HG02870 (cell line): ENCODE data around the gene PPFIA3.
"Not testable (repeated sequence)": the region's sequence is repeated elsewhere in the genome, so short reads cannot be mapped to it uniquely, and the experiment has no call there.

Source experiments
- ATAC-seq: cut with Tn5 transposase; IDR thresholded peaks from one replicate; pipeline ENCODE4 v1.9.1; 2021; ENCODE audit warnings: mild to moderate bottlenecking, moderate library complexity; ENCODE audit not compliant: unreplicated experiment

The PPFIA3 gene

DNA sequence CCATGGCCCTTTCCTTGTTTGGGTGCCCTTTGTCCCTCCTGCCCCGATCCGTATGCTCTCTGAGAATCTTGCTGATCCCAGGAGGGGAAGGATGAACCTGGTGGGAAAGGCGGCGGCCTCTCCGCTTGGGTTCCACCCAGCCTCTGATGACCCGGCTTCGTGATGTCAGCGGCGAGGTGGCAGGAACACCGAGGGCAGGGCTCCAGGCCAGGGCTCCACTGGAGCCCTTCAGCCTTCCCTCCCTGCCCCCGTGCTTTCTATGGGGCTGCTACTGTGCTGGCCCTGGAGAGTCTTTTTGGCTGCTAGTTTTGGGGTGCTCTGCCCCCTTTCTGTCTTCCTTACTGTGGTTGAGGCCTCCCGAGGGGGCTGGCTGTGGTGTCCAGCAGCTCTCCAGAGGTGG lies 17.0 kb upstream of the PPFIA3 start:
- no peak for ATAC-seq

DNA sequence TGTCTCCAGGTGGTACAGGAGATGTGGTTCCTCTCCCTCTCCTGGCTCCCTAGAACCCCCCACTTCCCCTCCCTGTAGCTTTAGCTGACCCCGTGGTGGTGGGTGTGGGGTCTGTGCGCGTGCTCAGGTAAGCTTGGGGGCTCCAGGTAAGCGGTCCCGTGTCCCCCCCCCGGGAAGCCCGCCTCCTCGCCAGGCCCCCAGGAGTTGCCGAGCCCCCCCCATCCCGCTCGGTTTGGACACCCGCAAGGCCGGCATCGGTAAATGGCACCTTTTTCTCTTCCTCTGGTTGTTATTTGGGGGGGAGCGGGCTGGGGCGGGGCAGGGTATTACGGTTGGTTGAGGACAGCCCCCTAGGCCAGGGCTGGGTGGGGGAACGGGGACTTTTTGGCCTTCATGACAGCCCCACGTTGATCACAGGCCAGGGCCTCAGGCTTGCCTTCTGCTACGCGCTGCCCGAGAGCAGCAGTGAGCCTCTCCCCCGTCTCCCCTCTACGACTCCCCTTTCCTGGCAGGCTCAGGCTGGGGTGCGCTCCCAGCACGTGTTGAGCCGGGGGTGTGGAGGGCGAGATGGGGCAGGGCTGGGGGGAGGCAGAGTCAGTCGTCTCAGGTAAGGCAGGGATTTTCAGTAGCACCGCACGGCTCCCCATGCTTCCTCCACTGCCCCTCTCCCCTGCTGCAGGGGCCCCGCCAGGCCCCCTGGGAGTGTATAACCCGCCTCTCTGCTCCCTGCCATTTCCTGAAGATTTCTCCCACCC lies 15.8 kb upstream of the PPFIA3 start:
- no peak for ATAC-seq

DNA sequence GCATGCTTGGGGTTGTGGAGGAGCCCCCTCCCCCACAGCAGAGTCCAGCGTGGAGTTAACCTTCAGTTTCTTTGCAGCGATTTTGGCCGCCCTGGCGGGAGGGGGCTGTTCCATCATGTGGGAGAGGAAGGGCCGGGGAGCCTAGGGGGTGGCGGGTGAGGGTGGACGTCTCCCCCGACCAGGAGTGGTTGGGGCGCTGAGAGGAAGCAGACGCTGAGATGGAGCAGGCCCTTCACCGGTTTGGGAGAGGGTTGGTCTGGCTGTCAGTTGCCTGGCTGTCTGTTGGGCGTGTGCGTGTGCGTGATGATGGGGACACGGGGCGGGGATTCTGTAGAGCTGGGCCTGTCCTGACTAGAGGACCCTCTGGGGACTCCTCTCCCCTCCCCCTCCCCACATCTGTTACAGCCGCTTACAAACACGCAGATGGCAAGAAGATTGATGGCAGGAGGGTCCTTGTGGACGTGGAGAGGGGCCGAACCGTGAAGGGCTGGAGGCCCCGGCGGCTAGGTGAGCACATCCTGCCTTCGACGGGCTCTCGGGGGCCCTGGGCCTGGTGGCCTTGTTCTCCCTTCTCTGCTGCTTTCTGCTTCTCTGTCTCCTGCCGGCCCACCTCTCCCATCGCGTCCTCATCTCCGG lies 15.0 kb upstream of the PPFIA3 start:
- ATAC-seq: no peak

DNA sequence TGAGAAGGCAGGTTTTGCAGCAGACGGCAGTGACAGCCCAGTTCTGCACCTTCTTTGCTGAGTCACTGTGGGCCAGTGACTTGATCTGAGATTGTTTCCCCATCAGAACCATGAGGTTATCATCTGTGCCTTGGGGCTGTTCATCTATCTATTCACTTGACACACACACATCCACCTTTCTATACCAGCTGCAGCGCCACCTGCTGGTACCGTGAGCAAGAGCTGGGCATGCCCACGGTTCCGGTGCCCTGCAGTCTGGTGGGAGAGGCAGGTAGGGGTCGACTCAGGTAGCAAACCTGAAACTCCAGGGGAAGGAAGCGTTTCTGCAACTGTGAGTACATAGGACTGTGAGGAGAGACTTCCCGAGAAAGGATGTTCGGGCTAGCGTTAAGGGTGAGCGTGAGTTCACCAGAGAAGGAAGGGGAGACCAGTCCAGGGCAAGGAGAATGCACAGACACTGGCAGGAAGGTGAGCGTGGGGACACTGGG lies 12.7 kb upstream of the PPFIA3 start:
- ATAC-seq: no peak

DNA sequence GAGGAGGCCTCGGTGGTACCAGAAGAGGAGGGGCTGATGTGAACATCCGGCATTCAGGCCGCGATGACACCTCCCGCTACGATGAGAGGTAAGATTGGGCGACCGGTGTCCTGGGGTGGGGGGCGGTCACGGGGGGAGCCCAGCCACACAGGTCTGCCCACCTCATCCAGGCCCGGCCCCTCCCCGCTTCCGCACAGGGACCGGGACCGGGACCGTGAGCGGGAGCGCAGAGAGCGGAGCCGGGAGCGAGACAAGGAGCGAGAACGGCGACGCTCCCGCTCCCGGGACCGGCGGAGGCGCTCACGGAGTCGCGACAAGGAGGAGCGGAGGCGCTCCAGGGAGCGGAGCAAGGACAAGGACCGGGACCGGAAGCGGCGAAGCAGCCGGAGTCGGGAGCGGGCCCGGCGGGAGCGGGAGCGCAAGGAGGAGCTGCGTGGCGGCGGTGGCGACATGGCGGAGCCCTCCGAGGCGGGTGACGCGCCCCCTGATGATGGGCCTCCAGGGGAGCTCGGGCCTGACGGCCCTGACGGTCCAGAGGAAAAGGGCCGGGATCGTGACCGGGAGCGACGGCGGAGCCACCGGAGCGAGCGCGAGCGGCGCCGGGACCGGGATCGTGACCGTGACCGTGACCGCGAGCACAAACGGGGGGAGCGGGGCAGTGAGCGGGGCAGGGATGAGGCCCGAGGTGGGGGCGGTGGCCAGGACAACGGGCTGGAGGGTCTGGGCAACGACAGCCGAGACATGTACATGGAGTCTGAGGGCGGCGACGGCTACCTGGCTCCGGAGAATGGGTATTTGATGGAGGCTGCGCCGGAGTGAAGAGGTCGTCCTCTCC lies 11.5 kb upstream of the PPFIA3 start:
- ATAC-seq: no peak

GRCh38 chr19:49109051-49109450 lies 10.3 kb upstream of the PPFIA3 start:
- ATAC-seq: no peak

- ATAC-seq: no peak
Observed at GRCh38 chr19:49109569-49110233, 9.6 kb upstream of the PPFIA3 start.

DNA sequence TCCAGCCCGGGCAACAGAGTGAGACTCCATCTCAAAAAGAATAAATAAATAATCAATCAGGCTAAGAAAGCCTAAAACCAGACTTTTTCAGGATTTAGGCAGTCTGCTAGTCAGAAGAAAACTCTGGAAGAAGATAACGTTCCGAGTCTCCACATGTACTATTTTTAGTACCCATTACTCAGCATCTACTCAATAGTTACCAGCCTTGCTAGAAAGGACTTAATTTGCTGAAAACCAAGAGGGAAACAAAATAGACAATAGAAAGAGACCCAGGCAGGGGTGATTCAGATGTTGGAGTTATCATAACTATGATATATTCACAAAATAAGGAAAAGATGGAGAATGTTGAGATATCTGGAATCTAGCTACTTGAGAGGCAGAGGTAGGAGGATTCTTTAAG lies 8.8 kb upstream of the PPFIA3 start:
- no peak for ATAC-seq

GRCh38 chr19:49111218-49111998 lies 7.9 kb upstream of the PPFIA3 start:
- no peak for ATAC-seq

DNA sequence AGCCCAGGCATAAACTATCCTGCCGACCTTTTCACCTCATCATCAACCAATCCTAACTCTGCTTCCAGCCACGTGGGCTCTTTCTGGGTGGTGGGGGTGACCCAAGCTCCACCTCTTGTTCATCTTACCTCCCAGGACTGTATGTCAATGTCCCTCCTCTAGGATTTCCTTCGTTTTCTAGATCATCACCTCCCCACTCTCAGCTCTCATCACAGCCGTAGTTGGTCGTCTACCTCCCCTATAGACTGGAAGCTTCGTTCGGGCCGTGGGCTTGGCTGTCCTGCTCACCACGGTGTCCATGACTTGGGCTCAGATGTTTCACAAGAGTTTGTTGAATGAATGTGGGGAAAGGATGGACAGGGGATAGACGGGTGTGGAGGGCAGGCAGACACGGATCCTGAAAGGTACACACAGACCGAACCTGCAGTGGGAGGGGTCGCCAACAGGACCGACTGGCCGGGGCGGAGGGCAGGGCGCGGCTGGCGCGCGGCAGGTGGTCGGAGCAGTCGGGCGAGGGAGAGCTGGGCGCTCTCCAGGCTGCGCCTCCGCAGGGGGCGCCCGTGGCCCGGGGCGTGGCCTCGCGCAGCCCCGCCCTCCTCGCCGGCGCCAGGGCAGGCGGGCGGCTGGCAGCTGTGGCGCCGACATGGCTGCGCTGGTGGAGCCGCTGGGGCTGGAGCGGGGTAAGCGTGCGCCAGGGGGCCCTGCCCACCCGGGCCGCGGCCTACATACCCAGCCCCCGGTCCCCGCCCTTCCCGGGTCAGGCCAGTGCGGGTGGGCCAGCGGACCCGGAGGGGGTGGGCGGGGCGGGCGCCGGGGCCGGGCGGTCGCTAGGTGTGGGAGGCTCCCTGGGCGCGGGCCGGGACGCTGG lies 5.3 kb upstream of the PPFIA3 start, which contains the start of gene LIN7B:
Gene LIN7B (plus strand): TSS at position 609 of the 868 bp plus-strand sequence. CDS start 35 bp downstream, at position 644.
- ATAC-seq: no peak

DNA sequence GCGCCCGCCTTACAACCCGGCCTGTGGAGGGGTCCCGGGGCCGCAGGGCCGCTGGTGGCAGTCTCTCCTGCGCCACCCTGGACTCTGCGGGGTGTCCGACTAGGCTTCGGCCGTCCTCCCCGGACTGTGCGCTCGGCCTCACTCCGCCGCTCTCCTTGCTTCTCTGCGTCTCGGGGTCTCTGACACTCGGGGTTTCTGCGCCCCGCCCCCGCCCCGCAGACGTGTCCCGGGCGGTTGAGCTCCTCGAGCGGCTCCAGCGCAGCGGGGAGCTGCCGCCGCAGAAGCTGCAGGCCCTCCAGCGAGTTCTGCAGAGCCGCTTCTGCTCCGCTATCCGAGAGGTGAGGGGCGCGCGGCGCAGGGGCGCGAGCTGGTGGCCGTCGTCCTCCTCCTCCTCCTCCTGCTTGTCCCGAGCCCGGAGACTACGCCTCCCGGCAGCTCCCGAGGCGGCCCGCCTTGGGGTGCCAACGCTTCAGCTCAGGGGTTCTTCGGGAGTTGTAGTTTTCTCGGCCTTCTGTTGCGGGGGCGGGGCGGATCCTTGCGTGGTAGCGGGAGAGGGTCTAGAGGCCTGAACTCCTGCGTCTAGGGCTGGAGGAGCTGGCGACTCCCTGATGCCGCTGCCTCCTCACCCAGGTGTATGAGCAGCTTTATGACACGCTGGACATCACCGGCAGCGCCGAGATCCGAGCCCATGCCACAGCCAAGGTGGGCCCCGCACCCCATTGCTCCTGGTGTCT lies 4.5 kb upstream of the PPFIA3 start:
- ATAC-seq: no peak

DNA sequence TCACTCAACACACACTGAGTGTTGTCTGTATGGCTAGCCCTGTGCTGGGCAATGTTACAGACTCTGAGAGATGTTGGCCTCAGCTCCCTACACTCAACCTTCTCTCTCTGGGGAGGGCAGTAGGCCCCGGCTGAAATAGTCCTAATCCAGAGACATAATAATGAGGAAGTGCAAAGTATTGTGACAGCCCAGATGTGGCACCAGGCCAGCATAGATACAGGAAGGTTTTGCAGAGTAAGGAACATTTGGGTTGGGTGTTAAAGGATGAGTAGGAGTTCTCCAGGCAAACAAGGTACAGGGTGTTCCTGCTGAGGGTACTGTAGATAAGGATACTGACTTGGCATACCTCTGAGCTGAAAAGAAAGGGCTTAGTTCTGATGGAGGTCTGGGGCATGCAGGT lies 2.8 kb upstream of the PPFIA3 start:
- ATAC-seq: no peak

DNA sequence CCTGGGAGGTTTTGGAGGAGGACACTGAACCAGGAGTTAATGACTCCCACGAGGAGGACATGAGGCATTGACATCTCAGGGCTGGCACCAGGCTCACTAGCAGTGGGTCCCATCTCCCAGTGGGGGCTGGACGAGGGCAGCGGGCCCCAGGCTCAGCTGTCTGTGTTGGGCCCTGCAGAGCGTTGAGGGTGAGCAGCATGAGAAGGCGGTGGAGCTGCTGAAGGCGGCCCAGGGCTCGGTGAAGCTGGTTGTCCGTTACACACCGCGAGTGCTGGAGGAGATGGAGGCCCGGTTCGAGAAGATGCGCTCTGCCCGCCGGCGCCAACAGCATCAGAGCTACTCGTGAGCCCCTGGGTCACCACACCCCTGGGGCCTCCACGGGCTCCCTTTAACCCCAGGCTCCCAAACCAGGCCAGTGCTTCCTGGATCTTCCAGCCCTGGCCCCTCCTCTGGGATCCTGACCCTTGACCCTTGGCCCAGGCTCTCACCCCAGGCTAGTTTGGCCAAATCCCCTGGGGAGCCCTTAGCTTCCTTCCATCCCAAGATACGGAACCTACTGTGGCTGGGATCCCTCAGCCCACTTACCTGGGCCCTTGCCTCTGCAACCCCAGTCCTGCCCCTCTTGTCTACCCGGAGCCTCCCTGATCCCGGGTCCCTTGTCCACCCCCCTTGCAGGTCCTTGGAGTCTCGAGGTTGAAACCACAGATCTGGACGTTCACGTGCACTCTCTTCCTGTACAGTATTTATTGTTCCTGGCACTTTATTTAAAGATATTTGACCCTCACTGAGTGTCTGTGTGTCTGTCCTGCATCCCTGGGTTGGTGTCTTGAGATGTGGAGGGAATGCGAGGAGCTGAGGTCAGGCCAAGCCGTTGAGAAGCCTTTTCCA lies 1.4 kb upstream of the PPFIA3 start:
- no peak for ATAC-seq

- ATAC-seq: peak; percentile 72
Observed at GRCh38 chr19:49118565-49119410, 556 bp upstream of the PPFIA3 start, which contains the start of gene C19orf73. TSS of gene C19orf73 (minus strand) at chr19:49119143. CDS start at chr19:49119022, 121 bp downstream.

- no peak for ATAC-seq
Observed at GRCh38 chr19:49120325-49120683, 960 bp downstream of the PPFIA3 start.

- ATAC-seq: no peak
Observed at GRCh38 chr19:49120868-49121267, 1.5 kb downstream of the PPFIA3 start.

- ATAC-seq: not testable (repeated sequence)
Observed at GRCh38 chr19:49121841-49122240, 2.5 kb downstream of the PPFIA3 start.
